HFFc6 (cell line): Measurements from ENCODE around the gene SPOCK1. TPM values are rescaled to one million over a fixed set of nuclear protein-coding genes. Genes with fewer than 3 reads are reported as not detected.

Source experiments
- DNase-seq: peaks from one replicate; pipeline ENCODE4 v3.0.0-alpha.2; 2018
- H3K27ac Mint-ChIP-seq: 2 replicates; pipeline ENCODE4 v1.8.0; 2020; ENCODE audit warnings: mild to moderate bottlenecking, mixed read lengths
- H3K27me3 Mint-ChIP-seq: 2 replicates; pipeline ENCODE4 v1.8.0; 2021; ENCODE audit warnings: mild to moderate bottlenecking, moderate library complexity, mixed read lengths; ENCODE audit not compliant: insufficient read depth
- H3K36me3 Mint-ChIP-seq: 2 replicates; pipeline ENCODE4 v1.8.0; 2021; ENCODE audit warnings: low read depth, mixed read lengths
- H3K4me1 Mint-ChIP-seq: 2 replicates; pipeline ENCODE4 v1.8.0; 2020; ENCODE audit warnings: low read depth, mixed read lengths
- H3K4me3 Mint-ChIP-seq: 2 replicates; pipeline ENCODE4 v1.8.0; 2020; ENCODE audit warnings: mild to moderate bottlenecking, moderate library complexity, mixed read lengths
- H3K9me3 Mint-ChIP-seq: 2 replicates; pipeline ENCODE4 v1.8.0; 2020; ENCODE audit warnings: mild to moderate bottlenecking, mixed read lengths
- CTCF ChIP-seq: fragments of 200-600 bp; sonication (generic); IDR thresholded peaks from 2 replicates; pipeline ENCODE4 v1.5.0; 2021; ENCODE audit warnings: antibody characterized with exemption, mild to moderate bottlenecking
- total RNA-seq, 6 experiments: library from RNA; stranded (reverse); fragmentation: NEBNext Ultra II Directional; extraction: Animal tissue kit (Norgen Biotek cat#: 25700); gene quantifications; 2 replicates in 1 of 6; 3 replicates in 5 of 6; pipeline ENCODE4 v1.2.3, GENCODE V29; 2021

SPOCK1 gene
- total RNA-seq, 6 experiments from 2014 or later, result 111 to 170 (median 125) TPM

- Mint-ChIP-seq H3K4me3 (no peak overlapping the region), H3K4me1 (peaks cover 72% of the 10 kb centered on the region), H3K27me3 (no peaks in the 10 kb centered on the region), H3K9me3 (no peaks in the 10 kb centered on the region), H3K27ac (no peak overlapping the region), H3K36me3 (no peaks in the 10 kb centered on the region; the same call in 1 of the 2 replicates)
- DNase-seq, result no peak
- TF ChIP-seq CTCF, result no peak
These were observed 283.3 kb downstream of the SPOCK1 start for GRCh38 chr5:137215780-137216179.

- TF ChIP-seq CTCF, result no peak
- no peaks in the 10 kb centered on the region for H3K27me3 Mint-ChIP-seq
- H3K4me3 Mint-ChIP-seq, result no peak overlapping the region
- DNase-seq, result no peak
- H3K9me3 Mint-ChIP-seq, result no peaks in the 10 kb centered on the region
- peaks cover 68% of the 10 kb centered on the region for H3K4me1 Mint-ChIP-seq
- H3K27ac Mint-ChIP-seq, result no peak overlapping the region
- no peaks in the 10 kb centered on the region; the same call in 1 of the 2 replicates for H3K36me3 Mint-ChIP-seq
These were observed 283.9 kb downstream of the SPOCK1 start for GRCh38 chr5:137215261-137215660.

- TF ChIP-seq CTCF, result no peak
- H3K27me3 Mint-ChIP-seq, result no peaks in the 10 kb centered on the region
- H3K4me3 Mint-ChIP-seq, result no peak overlapping the region
- peaks cover 68% of the 10 kb centered on the region for H3K4me1 Mint-ChIP-seq
- no peaks in the 10 kb centered on the region for H3K9me3 Mint-ChIP-seq
- H3K27ac Mint-ChIP-seq, result no peak overlapping the region
- no peaks in the 10 kb centered on the region; the same call in 1 of the 2 replicates for H3K36me3 Mint-ChIP-seq
- no peak for DNase-seq
These were observed 284.5 kb downstream of the SPOCK1 start for GRCh38 chr5:137214446-137215189.

- no peaks in the 10 kb centered on the region; the same call in 1 of the 2 replicates for H3K27me3 Mint-ChIP-seq
- TF ChIP-seq CTCF, result no peak
- H3K36me3 Mint-ChIP-seq, result no peaks in the 10 kb centered on the region; the same call in 1 of the 2 replicates
- H3K4me3 Mint-ChIP-seq, result no peak overlapping the region
- no peak for DNase-seq
- peaks cover 68% of the 10 kb centered on the region for H3K4me1 Mint-ChIP-seq
- no peaks in the 10 kb centered on the region for H3K9me3 Mint-ChIP-seq
- H3K27ac Mint-ChIP-seq, result no peak overlapping the region
These were observed 286.7 kb downstream of the SPOCK1 start for GRCh38 chr5:137212471-137212870.

- DNase-seq, result no peak
- TF ChIP-seq CTCF, result no peak
These were observed 289.8 kb downstream of the SPOCK1 start for GRCh38 chr5:137209232-137209809.

More at GRCh38 chr5:137209232-137209809, 289.8 kb downstream of the SPOCK1 start:
- H3K4me1 Mint-ChIP-seq, result peaks cover 68% of the 10 kb centered on the region
- no peaks in the 10 kb centered on the region for H3K36me3 Mint-ChIP-seq
- no peaks in the 10 kb centered on the region for H3K9me3 Mint-ChIP-seq
- no peak overlapping the region; the same call in 1 of the 2 replicates for H3K4me3 Mint-ChIP-seq
- peak overlapping the region; percentile 37; the same call in 1 of the 2 replicates for H3K27ac Mint-ChIP-seq
- H3K27me3 Mint-ChIP-seq, result no peaks in the 10 kb centered on the region; the same call in 1 of the 2 replicates
